H9 (cell line): Measurements from ENCODE around the gene ODAD4. TPM values are rescaled to one million over a fixed set of nuclear protein-coding genes. Genes with fewer than 3 reads are reported as not detected.

Source experiments
- DNase-seq: peaks from one replicate; pipeline ENCODE4 v3.0.0-alpha.2; 2017
- H2AFZ ChIP-seq: one replicate; pipeline ENCODE4 v1.6.1; 2013; ENCODE audit warnings: mild to moderate bottlenecking, low read length, control low read depth, moderate library complexity
- H2AK5ac ChIP-seq: 2 replicates; pipeline ENCODE4 v1.6.1; 2013; ENCODE audit warnings: low read length, control low read depth, mixed read lengths; ENCODE audit not compliant: insufficient read length
- H2BK120ac ChIP-seq: one replicate; pipeline ENCODE4 v1.6.1; 2013; ENCODE audit warnings: low read depth, mild to moderate bottlenecking, low read length, control low read depth, inconsistent platforms; ENCODE audit not compliant: poor library complexity, severe bottlenecking
- H2BK12ac ChIP-seq: 2 replicates; pipeline ENCODE4 v1.6.1; 2013; ENCODE audit warnings: low read length, control low read depth, mixed read lengths, low read depth; ENCODE audit not compliant: insufficient read length
- H2BK15ac ChIP-seq: 2 replicates; pipeline ENCODE4 v1.6.1; 2013; ENCODE audit warnings: low read depth, low read length, control low read depth
- H2BK20ac ChIP-seq: one replicate; pipeline ENCODE4 v1.6.1; 2013; ENCODE audit warnings: low read depth, mild to moderate bottlenecking, low read length, control low read depth, inconsistent platforms; ENCODE audit not compliant: poor library complexity, severe bottlenecking
- H2BK5ac ChIP-seq: 2 replicates; pipeline ENCODE4 v1.6.1; 2013; ENCODE audit warnings: low read length, control low read depth, mixed read lengths; ENCODE audit not compliant: insufficient read length
- H3K14ac ChIP-seq: 2 replicates; pipeline ENCODE4 v1.6.1; 2013; ENCODE audit warnings: low read length, control low read depth; ENCODE audit not compliant: insufficient read depth
- H3K18ac ChIP-seq: 2 replicates; pipeline ENCODE4 v1.6.1; 2013; ENCODE audit warnings: low read depth, mild to moderate bottlenecking, mixed read lengths, low read length, control low read depth; ENCODE audit not compliant: insufficient read length
- H3K23ac ChIP-seq: 2 replicates; pipeline ENCODE4 v1.6.1; 2013; ENCODE audit warnings: low read length, control low read depth, mixed read lengths, low read depth; ENCODE audit not compliant: insufficient read length
- H3K23me2 ChIP-seq: 2 replicates; pipeline ENCODE4 v1.6.1; 2013; ENCODE audit warnings: low read depth, mild to moderate bottlenecking, mixed read lengths, low read length, control low read depth; ENCODE audit not compliant: insufficient read length, poor library complexity, severe bottlenecking
- H3K27ac ChIP-seq: 2 replicates; pipeline ENCODE4 v1.5.1; 2013; ENCODE audit warnings: low read length, control low read depth, mixed read lengths, low read depth; ENCODE audit not compliant: insufficient read length
- H3K27me3 ChIP-seq: 2 replicates; pipeline ENCODE4 v1.6.1; 2013; ENCODE audit warnings: low read length, control low read depth, inconsistent platforms; ENCODE audit not compliant: insufficient read depth
- H3K4ac ChIP-seq: 2 replicates; pipeline ENCODE4 v1.6.1; 2013; ENCODE audit warnings: low read depth, mild to moderate bottlenecking, control low read depth, inconsistent platforms, low read length, moderate library complexity
- H3K4me1 ChIP-seq: 2 replicates; pipeline ENCODE4 v1.6.1; 2013; ENCODE audit warnings: low read length, control low read depth, inconsistent platforms; ENCODE audit not compliant: insufficient read depth
- H3K4me2 ChIP-seq: 2 replicates; pipeline ENCODE4 v1.6.1; 2013; ENCODE audit warnings: low read length, control low read depth, mixed read lengths; ENCODE audit not compliant: insufficient read length, insufficient read depth
- H3K56ac ChIP-seq: 2 replicates; pipeline ENCODE4 v1.6.1; 2013; ENCODE audit warnings: low read depth, mild to moderate bottlenecking, mixed read lengths, low read length, control low read depth; ENCODE audit not compliant: insufficient read length
- H3K79me1 ChIP-seq: 2 replicates; pipeline ENCODE4 v1.6.1; 2013; ENCODE audit warnings: low read depth, mild to moderate bottlenecking, moderate library complexity, low read length, control low read depth, inconsistent platforms; ENCODE audit not compliant: insufficient read depth, poor library complexity, severe bottlenecking
- H3K79me2 ChIP-seq: 2 replicates; pipeline ENCODE4 v1.6.1; 2013; ENCODE audit warnings: low read length, control low read depth, inconsistent platforms; ENCODE audit not compliant: insufficient read depth
- H3K9ac ChIP-seq: 2 replicates; pipeline ENCODE4 v1.6.1; 2013; ENCODE audit warnings: low read length, control low read depth, mixed read lengths; ENCODE audit not compliant: insufficient read length; ENCODE audit errors: extremely low read depth
- H3K9me3 ChIP-seq: one replicate; pipeline ENCODE4 v1.6.1; 2013; ENCODE audit warnings: low read depth, low read length, inconsistent platforms; ENCODE audit not compliant: control insufficient read depth
- H3T11ph ChIP-seq: one replicate; pipeline ENCODE4 v1.6.1; 2013; ENCODE audit warnings: mild to moderate bottlenecking, low read length, control low read depth, inconsistent platforms
- H4K20me1 ChIP-seq: one replicate; pipeline ENCODE4 v1.6.1; 2013; ENCODE audit not compliant: control insufficient read depth, insufficient read length, insufficient read depth
- H4K5ac ChIP-seq: 2 replicates; pipeline ENCODE4 v1.6.1; 2013; ENCODE audit warnings: low read depth, mild to moderate bottlenecking, mixed read lengths, low read length, control low read depth; ENCODE audit not compliant: insufficient read length
- H4K8ac ChIP-seq: replicated peaks from 2 replicates; pipeline ENCODE4 v1.6.1; 2013; ENCODE audit warnings: low read length, control low read depth, mixed read lengths, low read depth; ENCODE audit not compliant: insufficient read length
- H4K91ac ChIP-seq: 2 replicates; pipeline ENCODE4 v1.6.1; 2013; ENCODE audit warnings: low read depth, mild to moderate bottlenecking, moderate library complexity, mixed read lengths, low read length, control low read depth; ENCODE audit not compliant: insufficient read length
- H3K27ac Mint-ChIP-seq, 3 experiments: 2 replicates in 2 of 3; 3 replicates in 1 of 3; pipeline ENCODE4 v1.8.0; 2020 to 2021; ENCODE audit warnings: mixed read lengths in 3 of 3, mild to moderate bottlenecking in 1 of 3, moderate library complexity in 1 of 3
- H3K27me3 Mint-ChIP-seq: 2 replicates; pipeline ENCODE4 v1.8.0; 2021; ENCODE audit warnings: low read depth, mild to moderate bottlenecking, moderate library complexity, mixed read lengths
- H3K36me3 Mint-ChIP-seq, 3 experiments: 2 replicates in 2 of 3; 3 replicates in 1 of 3; pipeline ENCODE4 v1.8.0; 2020 to 2021; ENCODE audit warnings: low read depth in 3 of 3, mixed read lengths in 3 of 3; ENCODE audit not compliant: insufficient read depth in 1 of 3
- H3K4me1 Mint-ChIP-seq, 2 experiments: 2 replicates each; pipeline ENCODE4 v1.8.0; 2020; ENCODE audit warnings: mixed read lengths in 2 of 2
- H3K4me3 Mint-ChIP-seq, 2 experiments: 2 replicates in 1 of 2; 3 replicates in 1 of 2; pipeline ENCODE4 v1.8.0; 2020 to 2021; ENCODE audit warnings: mild to moderate bottlenecking in 2 of 2, mixed read lengths in 2 of 2, moderate library complexity in 1 of 2
- H3K9me3 Mint-ChIP-seq, 2 experiments: 2 replicates in 1 of 2; 3 replicates in 1 of 2; pipeline ENCODE4 v1.8.0; 2020; ENCODE audit warnings: mild to moderate bottlenecking in 2 of 2, mixed read lengths in 2 of 2, moderate library complexity in 1 of 2
- WGBS: extraction: QIAGEN DNeasy Blood & Tissue Kit; methylation state at CpG from one replicate; pipeline ENCODE4 v1.1.7; 2013; ENCODE audit warnings: missing lambda C conversion rate, low lambda C conversion rate, mixed read lengths; ENCODE audit not compliant: insufficient read length; ENCODE audit errors: extremely low coverage; 5-methylcytosine and 5-hydroxymethylcytosine counted together
- total RNA-seq: library from RNA; stranded (reverse); gene quantifications from 2 replicates; pipeline ENCODE4 v1.2.1, GENCODE V29; 2021
- TF ChIP-seq, protein P1 (sequence below): fragments of 200-600 bp; sonication (generic); conservative IDR thresholded peaks from 3 replicates; pipeline ENCODE4 v1.8.0; 2021; ENCODE audit warnings: antibody characterized with exemption, mild to moderate bottlenecking

ODAD4 gene
- total RNA-seq, 1 experiment from 2014 or later: 2.1 TPM

DNA sequence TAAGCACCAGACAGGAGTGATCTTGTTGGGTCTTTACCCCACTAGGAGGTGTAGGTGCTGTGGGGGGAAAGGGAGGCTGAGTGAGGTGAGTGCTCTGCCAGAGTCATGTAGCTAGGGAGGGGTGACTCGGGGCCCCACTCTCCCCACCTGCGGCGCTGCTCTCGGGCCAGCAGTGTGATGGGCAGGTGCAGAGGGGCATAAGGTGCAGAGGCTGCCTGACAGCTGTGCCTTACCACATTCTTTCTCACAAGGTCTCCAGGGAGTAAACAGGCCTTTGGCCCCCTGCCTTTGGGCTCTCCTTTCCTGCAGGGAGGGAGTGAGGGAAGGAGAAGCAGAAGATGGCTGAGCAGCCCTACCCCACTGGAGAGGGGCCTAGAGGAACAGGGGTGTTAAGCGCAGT lies 31.7 kb downstream of the ODAD4 start:
- H3K27ac Mint-ChIP-seq: no peak overlapping the region
- peaks cover 4% of the 10 kb centered on the region; the same call in 1 of the 2 replicates for H3K27me3 Mint-ChIP-seq
- Histone ChIP-seq H3K4me1 (peaks cover 2% of the 10 kb centered on the region; the same call in 1 of the 2 replicates), H2AFZ (no peak overlapping the region), H3K27me3 (no peaks in the 10 kb centered on the region), H4K8ac (no peak overlapping the region), H2BK20ac (no peak overlapping the region), H3K14ac (no peak overlapping the region), H2BK12ac (no peak overlapping the region), H4K5ac (no peak overlapping the region), H3K23me2 (peaks cover 6% of the 10 kb centered on the region), H3K4ac (no peak overlapping the region), H2BK120ac (no peak overlapping the region), H3K9me3 (no peaks in the 10 kb centered on the region), H4K20me1 (no peaks in the 10 kb centered on the region), H2BK5ac (no peak overlapping the region), H3K79me1 (no peaks in the 10 kb centered on the region), H3K23ac (no peak overlapping the region), H3T11ph (no peak overlapping the region), H3K18ac (no peak overlapping the region), H3K4me2 (no peak overlapping the region), H3K9ac (no peak overlapping the region), H2AK5ac (no peak overlapping the region), H2BK15ac (no peak overlapping the region), H3K27ac (no peak overlapping the region), H3K79me2 (no peaks in the 10 kb centered on the region), H4K91ac (no peak overlapping the region), H3K56ac (no peak overlapping the region)
- peaks cover 42% of the 10 kb centered on the region in 2 experiments for H3K4me1 Mint-ChIP-seq
- H3K36me3 Mint-ChIP-seq: no peaks in the 10 kb centered on the region; a peak in 1 of 7 replicates
- TF ChIP-seq, protein P1, sequence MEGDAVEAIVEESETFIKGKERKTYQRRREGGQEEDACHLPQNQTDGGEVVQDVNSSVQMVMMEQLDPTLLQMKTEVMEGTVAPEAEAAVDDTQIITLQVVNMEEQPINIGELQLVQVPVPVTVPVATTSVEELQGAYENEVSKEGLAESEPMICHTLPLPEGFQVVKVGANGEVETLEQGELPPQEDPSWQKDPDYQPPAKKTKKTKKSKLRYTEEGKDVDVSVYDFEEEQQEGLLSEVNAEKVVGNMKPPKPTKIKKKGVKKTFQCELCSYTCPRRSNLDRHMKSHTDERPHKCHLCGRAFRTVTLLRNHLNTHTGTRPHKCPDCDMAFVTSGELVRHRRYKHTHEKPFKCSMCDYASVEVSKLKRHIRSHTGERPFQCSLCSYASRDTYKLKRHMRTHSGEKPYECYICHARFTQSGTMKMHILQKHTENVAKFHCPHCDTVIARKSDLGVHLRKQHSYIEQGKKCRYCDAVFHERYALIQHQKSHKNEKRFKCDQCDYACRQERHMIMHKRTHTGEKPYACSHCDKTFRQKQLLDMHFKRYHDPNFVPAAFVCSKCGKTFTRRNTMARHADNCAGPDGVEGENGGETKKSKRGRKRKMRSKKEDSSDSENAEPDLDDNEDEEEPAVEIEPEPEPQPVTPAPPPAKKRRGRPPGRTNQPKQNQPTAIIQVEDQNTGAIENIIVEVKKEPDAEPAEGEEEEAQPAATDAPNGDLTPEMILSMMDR: no peak
- no CpG with 5 or more reads among the region's 5 CpGs for WGBS
- H3K9me3 Mint-ChIP-seq: no peaks in the 10 kb centered on the region
- H3K4me3 Mint-ChIP-seq: no peak overlapping the region
- DNase-seq: no peak
